Loucy (cell line): Measurements from ENCODE around the gene KIAA2012.

Source experiments
- H2AFZ ChIP-seq: fragments of 200-600 bp; sonication (generic); 2 replicates; pipeline ENCODE4 v1.6.0; 2016; ENCODE audit warnings: antibody characterized with exemption, mild to moderate bottlenecking, low read length, moderate library complexity
- H3F3A ChIP-seq: fragments of 200-600 bp; 2 replicates; pipeline ENCODE4 v1.6.0; 2016; ENCODE audit warnings: antibody characterized with exemption, low read depth, mild to moderate bottlenecking
- H3K27me3 ChIP-seq: fragments of 200-600 bp; sonication (generic); 2 replicates; pipeline ENCODE4 v1.6.1; 2014; ENCODE audit warnings: low read length, mild to moderate bottlenecking; ENCODE audit not compliant: insufficient read depth, poor library complexity, severe bottlenecking
- H3K36me3 ChIP-seq: fragments of 200-600 bp; sonication (generic); 2 replicates; pipeline ENCODE4 v1.6.1; 2016; ENCODE audit warnings: low read length; ENCODE audit not compliant: insufficient read depth
- H3K4me1 ChIP-seq: fragments of 200-600 bp; sonication (generic); 2 replicates; pipeline ENCODE4 v1.5.1; 2014; ENCODE audit warnings: low read length, mild to moderate bottlenecking; ENCODE audit not compliant: insufficient read depth, poor library complexity, severe bottlenecking
- H3K4me2 ChIP-seq: fragments of 200-600 bp; sonication (generic); 2 replicates; pipeline ENCODE4 v1.6.0; 2014; ENCODE audit warnings: antibody characterized with exemption, low read length, low read depth, mild to moderate bottlenecking; ENCODE audit not compliant: poor library complexity, severe bottlenecking
- H3K4me3 ChIP-seq: fragments of 200-600 bp; sonication (generic); 2 replicates; pipeline ENCODE4 v1.5.1; 2014; ENCODE audit warnings: low read length, mild to moderate bottlenecking, mixed read lengths; ENCODE audit not compliant: poor library complexity, severe bottlenecking
- H3K79me2 ChIP-seq: fragments of 200-600 bp; sonication (generic); 2 replicates; pipeline ENCODE4 v1.6.1; 2014; ENCODE audit warnings: low read length; ENCODE audit not compliant: insufficient read depth
- H3K9ac ChIP-seq: fragments of 200-600 bp; sonication (generic); 2 replicates; pipeline ENCODE4 v1.6.0; 2014; ENCODE audit warnings: mild to moderate bottlenecking, low read depth, low read length, moderate library complexity; ENCODE audit not compliant: poor library complexity, severe bottlenecking
- H3K9me2 ChIP-seq: fragments of 200-600 bp; sonication (generic); replicated peaks from 2 replicates; pipeline ENCODE4 v1.6.1; 2016; ENCODE audit warnings: low read depth, low read length, mixed read lengths
- H3K9me3 ChIP-seq: fragments of 200-600 bp; sonication (generic); 2 replicates; pipeline ENCODE4 v1.6.1; 2014; ENCODE audit warnings: mild to moderate bottlenecking, antibody characterized with exemption, low read length, low read depth; ENCODE audit not compliant: insufficient read depth
- H4K20me1 ChIP-seq: fragments of 200-600 bp; sonication (generic); 2 replicates; pipeline ENCODE4 v1.6.0; 2014; ENCODE audit warnings: antibody characterized with exemption, low read length, mild to moderate bottlenecking; ENCODE audit not compliant: insufficient read depth, poor library complexity, severe bottlenecking
- EZH2phosphoT487 ChIP-seq: fragments of 200-600 bp; IDR thresholded peaks from 2 replicates; pipeline ENCODE4 v1.6.1; 2018; ENCODE audit warnings: antibody characterized with exemption, mild to moderate bottlenecking, moderate library complexity, borderline replicate concordance
- TF ChIP-seq, protein P1 (sequence below): fragments of 200-600 bp; sonication (generic); conservative IDR thresholded peaks from 2 replicates; pipeline ENCODE4 v1.5.1; 2014; ENCODE audit warnings: mild to moderate bottlenecking, antibody characterized with exemption, low read length

KIAA2012 gene

DNA sequence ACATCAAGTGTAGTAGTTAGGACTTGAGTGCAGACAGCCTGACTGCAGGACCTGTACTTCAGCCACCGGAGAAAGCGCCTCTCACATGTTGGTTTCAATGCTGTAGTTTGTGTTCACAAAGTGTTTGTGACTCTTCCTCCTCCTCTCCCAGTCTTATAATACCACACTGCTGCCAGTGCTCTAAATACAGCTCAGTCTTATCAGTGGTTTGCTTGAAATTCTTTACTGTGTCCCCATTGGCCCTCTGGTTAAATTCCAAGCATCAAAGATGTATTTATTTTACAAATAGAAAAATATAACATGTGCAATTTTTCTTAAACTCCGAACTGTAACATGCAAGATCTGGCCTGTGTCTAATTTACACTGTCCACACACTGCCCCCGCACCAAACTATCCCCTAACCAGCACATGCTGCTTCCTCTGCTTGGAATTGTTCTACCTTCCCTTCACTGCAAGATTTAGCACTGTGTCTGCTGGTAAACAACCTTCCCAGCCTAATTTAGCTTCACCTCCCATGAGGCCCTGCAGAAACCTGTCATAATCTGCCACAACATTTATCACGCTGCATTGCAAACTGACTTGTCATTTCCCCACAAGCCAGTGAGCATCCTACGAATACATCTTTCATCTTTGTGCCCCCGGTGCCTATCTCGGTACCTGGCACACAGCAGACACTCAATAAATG, 88.2 kb downstream of the KIAA2012 start:
- H3K9me3 ChIP-seq: no peaks in the 10 kb centered on the region
- H3K4me3 ChIP-seq: no peak overlapping the region
- H3K9me2 ChIP-seq: no peaks in the 10 kb centered on the region
- H3K27me3 ChIP-seq: no peaks in the 10 kb centered on the region
- no peaks in the 10 kb centered on the region for H3K79me2 ChIP-seq
- TF ChIP-seq, protein P1, sequence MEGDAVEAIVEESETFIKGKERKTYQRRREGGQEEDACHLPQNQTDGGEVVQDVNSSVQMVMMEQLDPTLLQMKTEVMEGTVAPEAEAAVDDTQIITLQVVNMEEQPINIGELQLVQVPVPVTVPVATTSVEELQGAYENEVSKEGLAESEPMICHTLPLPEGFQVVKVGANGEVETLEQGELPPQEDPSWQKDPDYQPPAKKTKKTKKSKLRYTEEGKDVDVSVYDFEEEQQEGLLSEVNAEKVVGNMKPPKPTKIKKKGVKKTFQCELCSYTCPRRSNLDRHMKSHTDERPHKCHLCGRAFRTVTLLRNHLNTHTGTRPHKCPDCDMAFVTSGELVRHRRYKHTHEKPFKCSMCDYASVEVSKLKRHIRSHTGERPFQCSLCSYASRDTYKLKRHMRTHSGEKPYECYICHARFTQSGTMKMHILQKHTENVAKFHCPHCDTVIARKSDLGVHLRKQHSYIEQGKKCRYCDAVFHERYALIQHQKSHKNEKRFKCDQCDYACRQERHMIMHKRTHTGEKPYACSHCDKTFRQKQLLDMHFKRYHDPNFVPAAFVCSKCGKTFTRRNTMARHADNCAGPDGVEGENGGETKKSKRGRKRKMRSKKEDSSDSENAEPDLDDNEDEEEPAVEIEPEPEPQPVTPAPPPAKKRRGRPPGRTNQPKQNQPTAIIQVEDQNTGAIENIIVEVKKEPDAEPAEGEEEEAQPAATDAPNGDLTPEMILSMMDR: no peak
- no peak for TF ChIP-seq EZH2phosphoT487
- no peaks in the 10 kb centered on the region for H3K4me1 ChIP-seq
- no peak overlapping the region for H3K9ac ChIP-seq
- no peaks in the 10 kb centered on the region for H3F3A ChIP-seq
- H2AFZ ChIP-seq: no peak overlapping the region
- no peak overlapping the region for H3K4me2 ChIP-seq
- no peaks in the 10 kb centered on the region for H4K20me1 ChIP-seq
- no peaks in the 10 kb centered on the region for H3K36me3 ChIP-seq

DNA sequence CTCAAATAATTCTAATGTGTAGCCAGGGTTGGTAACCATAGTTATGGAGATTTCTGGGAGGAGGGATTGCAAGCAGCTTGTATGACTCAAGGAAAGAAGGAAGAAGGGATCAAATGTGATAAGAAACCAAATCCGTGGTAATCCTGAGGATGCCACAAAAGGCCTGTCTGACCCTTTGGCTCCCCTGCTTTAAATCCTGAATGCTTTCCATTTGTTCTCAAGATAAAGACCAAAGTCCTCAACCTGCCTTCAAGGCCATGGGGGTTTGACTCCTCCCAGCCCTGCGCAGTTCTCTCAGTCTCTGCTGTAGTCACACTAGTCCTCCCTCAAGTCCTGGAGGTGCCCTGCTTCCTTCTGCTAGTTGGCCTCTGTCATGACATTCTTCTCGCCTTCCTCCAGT, 91.4 kb downstream of the KIAA2012 start:
- TF ChIP-seq EZH2phosphoT487: no peak
- TF ChIP-seq, protein P1: no peak
- no peaks in the 10 kb centered on the region for H3K4me1 ChIP-seq
- no peak overlapping the region for H3K9ac ChIP-seq
- no peaks in the 10 kb centered on the region for H3K36me3 ChIP-seq
- no peaks in the 10 kb centered on the region for H3K9me2 ChIP-seq
- H2AFZ ChIP-seq: peak overlapping the region; percentile 36; the same call in 1 of the 2 replicates
- no peaks in the 10 kb centered on the region for H3K9me3 ChIP-seq
- H3K79me2 ChIP-seq: no peaks in the 10 kb centered on the region
- H4K20me1 ChIP-seq: no peaks in the 10 kb centered on the region
- no peaks in the 10 kb centered on the region for H3K27me3 ChIP-seq
- H3F3A ChIP-seq: no peaks in the 10 kb centered on the region
- H3K4me3 ChIP-seq: no peak overlapping the region
- no peak overlapping the region for H3K4me2 ChIP-seq

DNA sequence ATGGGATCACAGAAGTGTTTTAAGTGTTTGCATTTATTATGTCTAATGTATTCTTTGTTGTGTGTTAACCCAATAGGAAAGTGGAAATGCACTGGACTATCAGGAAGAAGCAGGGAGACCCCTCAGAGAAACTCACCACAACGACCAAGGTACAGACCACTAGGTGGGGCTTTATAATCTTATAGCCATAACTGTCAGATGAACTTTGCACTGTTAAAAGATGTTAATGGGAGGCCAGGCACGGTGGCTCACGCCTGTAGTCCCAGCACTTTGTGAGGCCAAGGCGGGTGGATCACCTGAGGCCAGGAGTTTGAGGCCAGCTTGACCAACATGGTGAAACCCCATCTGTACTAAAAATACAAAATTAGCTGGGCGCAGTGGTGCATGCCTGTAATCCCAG, 92.2 kb downstream of the KIAA2012 start:
- no peaks in the 10 kb centered on the region for H3K27me3 ChIP-seq
- no peaks in the 10 kb centered on the region for H3K4me1 ChIP-seq
- H4K20me1 ChIP-seq: no peaks in the 10 kb centered on the region
- H2AFZ ChIP-seq: no peak overlapping the region
- no peaks in the 10 kb centered on the region for H3K36me3 ChIP-seq
- no peak overlapping the region for H3K4me2 ChIP-seq
- H3K4me3 ChIP-seq: no peak overlapping the region
- H3K9me2 ChIP-seq: no peaks in the 10 kb centered on the region
- no peak overlapping the region for H3K9ac ChIP-seq
- TF ChIP-seq, protein P1: peak; percentile 47
- no peak for TF ChIP-seq EZH2phosphoT487
- no peaks in the 10 kb centered on the region for H3K79me2 ChIP-seq
- H3K9me3 ChIP-seq: no peaks in the 10 kb centered on the region
- no peaks in the 10 kb centered on the region for H3F3A ChIP-seq
